EL (cell line): Measurements from ENCODE around the gene CEP83.
"Not testable (repeated sequence)": the region's sequence is repeated elsewhere in the genome, so short reads cannot be mapped to it uniquely, and the experiment has no call there.

ENCODE experiments used
- DNase-seq: peaks from one replicate; pipeline ENCODE4 v3.0.0-alpha.2; 2016

The CEP83 gene

GRCh38 chr12:94429633-94430032 lies 30.0 kb downstream of the CEP83 start:
- DNase-seq, result no peak

- no peak for DNase-seq
Observed at GRCh38 chr12:94429191-94429590, 30.5 kb downstream of the CEP83 start.

DNA sequence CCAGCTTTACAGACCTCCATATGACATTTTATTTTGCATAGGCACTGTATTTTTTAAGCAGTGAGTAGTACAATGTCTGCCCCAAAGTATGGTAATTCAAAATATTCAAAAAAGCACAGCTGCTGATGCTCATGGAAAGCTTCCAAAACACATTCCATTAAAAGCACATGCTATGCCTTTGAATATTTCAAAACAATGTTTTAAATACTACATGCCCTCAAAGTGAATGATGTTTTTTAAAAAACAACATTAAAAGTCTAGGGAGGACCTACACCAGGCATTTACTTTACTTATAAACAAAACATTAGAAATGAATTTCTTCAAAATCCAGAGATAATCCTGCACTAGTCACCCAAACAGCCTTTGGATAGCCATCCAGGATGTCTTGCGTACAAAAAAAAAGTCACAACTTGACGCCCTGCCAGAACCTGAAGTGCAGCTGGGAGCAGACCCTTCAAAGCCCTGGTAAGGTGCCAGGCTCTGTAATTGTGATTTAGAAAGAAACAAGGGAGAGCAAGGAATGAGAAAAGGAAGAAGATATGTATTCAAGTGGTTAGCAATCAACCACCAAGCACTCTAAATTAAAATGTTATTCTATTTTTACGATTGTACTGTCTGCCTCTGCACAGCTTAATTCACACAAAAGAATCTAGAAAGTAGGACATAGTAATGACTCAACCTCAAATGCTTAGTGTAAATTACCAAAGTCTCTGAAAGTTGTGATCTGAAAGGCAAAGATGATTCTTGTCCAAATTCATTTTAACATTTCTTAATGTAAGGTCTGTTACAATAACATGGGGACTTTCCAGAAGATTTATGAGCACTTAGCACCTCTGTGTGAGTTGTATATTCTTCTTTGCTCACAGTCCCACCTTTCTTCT lies 31.9 kb downstream of the CEP83 start:
- DNase-seq, result peak; percentile 66

DNA sequence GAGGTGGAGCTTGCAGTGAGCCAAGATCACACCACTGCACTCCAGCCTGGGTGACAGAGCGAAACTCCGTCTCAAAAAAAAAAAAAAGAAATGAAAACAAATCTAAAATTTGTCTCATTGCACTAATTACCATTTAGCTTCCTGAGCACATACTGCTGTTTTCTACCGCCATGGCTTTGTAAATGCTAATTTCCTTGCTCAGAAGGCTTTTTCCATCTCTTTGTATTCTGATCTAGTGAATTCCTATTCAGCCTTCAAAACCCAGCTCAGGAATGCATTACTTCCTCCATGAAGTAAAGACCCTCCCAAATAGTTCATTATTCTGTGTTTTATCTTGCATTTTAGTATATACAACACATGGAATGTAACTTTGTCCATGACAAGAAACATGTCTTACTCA lies 33.6 kb downstream of the CEP83 start:
- DNase-seq, result no peak

DNA sequence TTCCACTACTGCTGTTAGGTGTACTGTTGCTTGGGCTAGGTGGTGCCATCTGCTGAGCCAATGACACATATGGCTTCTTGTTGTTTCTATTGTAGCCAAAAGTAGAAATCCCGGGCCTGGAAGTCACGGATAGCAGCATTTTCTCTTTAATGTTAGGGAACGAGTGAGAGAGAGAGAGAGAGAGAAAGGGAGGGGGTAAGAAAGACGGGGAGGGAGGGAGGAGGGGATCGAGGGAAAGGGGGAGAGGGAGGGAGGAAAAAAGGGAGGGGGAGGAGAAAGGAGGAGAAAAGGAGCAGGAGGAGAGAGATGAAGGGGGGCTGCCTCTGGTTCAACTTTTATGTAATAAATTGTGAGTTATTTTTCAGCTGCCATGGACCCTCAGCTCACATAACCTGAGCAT lies 34.8 kb downstream of the CEP83 start:
- DNase-seq, result peak; percentile 30

DNA sequence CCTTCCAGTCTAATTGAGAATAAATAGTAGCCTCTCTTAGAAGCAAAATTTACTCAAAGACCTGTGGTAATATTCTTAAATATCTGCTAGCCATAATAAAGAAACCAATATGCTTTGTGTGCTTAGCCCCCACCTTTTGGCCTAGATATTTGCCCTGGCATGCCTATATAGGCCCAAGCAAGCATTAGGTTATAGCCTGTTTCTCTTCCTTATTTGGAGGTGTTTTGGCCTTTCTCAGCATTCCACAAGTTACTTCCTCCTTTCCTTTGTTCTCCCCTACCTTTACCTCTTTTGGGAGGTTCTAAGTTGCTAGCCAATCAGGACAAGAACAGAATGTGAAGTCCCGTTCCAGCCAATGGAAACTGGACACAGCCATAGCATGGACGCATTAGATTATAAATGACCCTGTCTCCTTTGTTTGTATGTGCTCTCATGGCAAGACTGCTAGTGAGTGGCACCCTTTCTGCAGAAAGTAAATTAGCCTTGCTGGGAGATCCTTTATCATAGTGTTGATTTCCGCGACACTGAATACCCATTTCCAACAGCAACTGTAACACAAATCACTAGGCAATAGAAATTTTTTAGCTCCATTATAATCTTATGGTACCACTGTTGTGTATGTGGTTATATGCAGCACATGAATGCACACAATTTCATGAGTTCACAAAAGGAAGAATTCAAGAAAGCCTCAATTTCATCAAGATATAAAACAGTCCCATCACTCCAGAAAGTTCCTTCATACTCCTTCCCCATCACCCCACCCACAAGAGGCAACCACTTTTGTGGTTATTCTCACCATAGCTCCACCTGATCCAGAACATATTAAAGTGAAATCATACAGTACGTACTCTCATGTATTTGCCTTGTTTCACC lies 37.6 kb downstream of the CEP83 start:
- DNase-seq, result no peak

- DNase-seq, result no peak
Observed at GRCh38 chr12:94418517-94418916, 41.1 kb downstream of the CEP83 start.

DNA sequence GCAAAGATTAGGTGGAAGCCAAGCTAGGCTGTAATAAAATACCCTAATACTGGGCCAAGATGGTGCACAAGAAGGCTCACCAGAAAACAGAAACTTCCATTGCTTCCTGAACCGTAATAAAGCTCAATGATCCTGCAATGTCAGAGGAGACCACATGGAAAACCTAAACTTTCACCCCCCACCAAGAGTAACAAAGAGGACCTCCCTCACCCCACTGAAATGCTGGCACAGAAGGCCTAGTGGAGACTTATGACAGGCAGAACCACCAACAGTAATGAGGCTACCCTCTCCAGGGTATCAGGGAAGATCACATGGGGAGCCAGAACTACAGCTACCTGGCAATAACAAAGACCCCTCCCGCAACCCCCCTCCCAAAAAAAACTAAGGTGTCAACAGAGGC lies 43.1 kb downstream of the CEP83 start:
- no peak for DNase-seq

- DNase-seq, result no peak
Observed at GRCh38 chr12:94415066-94415465, 44.6 kb downstream of the CEP83 start.

DNA sequence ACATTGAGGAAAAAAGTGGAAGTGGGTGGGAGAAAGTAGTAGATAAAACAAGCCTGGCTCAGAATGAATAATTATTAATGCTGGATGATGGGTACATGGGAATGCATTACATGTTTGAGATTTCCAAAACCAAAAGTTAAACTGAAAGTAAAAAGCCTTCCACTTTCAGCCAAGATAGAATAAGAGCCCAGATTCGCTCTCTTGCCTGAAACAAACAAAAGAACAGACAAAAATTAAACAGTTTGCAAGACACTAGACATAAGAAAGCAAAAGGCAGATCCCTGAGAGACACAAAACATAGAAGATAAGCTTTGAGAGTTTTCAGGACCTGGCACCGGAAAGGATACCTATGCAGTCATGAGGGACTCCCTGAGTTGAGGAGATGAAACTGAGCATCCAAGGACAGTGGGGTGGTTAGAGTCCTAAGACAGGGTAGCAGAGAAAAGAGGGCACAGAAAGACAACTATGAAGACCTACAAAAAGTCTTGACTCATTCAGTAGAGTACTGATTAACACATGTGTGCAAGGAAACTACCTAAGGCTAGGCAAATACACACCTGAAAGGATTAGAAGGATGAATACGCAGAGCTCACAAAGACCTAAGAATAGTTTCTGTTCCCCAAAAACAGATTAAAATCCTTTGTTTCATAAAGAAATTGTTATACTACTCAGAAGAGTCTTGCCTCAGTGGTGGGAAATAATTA lies 54.1 kb downstream of the CEP83 start:
- no peak for DNase-seq

DNA sequence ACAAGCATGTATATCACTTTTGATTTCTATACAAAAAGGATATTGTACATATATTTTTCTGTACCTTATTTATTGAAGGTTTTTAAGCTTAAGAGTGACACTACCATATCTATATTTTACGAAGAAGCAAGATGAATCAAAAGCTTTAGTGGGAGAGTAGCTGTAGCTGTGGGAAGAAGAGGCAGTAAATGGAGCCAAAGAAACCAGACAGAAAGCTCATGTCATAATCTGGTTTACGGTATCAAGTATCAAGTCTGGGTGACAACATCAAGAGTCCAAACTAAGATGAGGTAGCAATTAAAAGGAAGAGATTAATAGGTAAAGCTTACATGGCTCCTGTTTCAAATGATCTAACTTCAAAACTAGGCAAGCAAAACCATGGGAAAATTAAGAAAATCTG lies 54.8 kb downstream of the CEP83 start:
- no peak for DNase-seq

- no peak for DNase-seq
Observed at GRCh38 chr12:94401326-94401725, 58.3 kb downstream of the CEP83 start.

DNA sequence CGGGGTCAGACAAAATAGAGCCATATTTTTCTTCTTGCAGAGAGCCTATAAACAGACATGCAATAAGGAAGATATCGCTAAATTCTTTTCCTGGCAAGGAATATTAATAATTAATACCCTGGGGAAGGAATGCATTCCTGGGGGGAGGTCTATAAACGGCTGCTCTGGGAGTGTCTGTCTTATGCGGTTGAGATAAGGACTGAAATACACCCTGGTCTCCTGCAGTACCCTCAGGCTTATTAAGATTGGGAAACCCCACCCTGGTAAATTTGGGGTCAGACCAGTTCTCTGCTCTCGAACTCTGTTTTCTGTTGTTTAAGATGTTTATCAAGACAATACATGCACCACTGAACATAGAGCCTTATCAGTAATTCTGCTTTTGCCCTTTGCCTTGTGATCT lies 61.0 kb downstream of the CEP83 start:
- DNase-seq, result not testable (repeated sequence)

DNA sequence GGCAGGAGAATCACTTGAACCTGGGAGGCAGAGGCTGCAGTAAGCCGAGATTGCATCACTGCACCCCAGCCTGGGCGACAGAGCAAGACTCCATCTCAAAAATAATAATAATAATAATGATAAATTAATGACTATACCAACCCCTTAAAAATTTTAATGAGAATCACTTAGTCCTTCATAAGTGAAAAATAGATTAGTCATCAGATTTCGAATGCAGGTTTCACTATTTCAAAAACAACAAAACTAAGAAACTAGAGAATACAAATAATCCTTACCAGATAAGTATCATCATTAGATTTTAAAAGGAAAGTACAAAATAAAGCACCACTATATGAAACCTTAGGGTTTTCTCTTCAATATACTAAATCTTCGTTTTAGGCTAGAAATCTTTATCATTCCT lies 62.3 kb downstream of the CEP83 start:
- DNase-seq, result no peak

GRCh38 chr12:94396014-94396413 lies 63.7 kb downstream of the CEP83 start:
- not testable (repeated sequence) for DNase-seq

DNA sequence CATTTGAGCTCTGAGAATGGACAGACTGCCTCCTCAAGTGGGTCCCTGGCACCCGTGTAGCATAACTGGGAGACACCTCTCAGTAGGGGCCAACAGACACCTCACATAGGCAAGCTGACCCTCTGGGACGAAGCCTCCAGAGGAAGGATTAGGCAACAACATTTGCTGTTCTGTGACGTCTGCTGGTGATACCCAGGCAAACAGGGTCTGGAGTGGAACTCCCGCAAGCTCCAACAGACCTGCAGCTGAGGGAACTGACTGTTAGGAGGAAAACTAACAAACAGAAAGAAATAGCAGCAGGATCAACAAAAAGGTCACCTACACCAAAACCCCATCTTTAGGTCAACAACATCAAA lies 69.6 kb downstream of the CEP83 start:
- DNase-seq, result no peak

- not testable (repeated sequence) for DNase-seq
Observed at GRCh38 chr12:94389482-94390129, 70.1 kb downstream of the CEP83 start.

GRCh38 chr12:94386422-94386821 lies 73.2 kb downstream of the CEP83 start:
- no peak for DNase-seq

DNA sequence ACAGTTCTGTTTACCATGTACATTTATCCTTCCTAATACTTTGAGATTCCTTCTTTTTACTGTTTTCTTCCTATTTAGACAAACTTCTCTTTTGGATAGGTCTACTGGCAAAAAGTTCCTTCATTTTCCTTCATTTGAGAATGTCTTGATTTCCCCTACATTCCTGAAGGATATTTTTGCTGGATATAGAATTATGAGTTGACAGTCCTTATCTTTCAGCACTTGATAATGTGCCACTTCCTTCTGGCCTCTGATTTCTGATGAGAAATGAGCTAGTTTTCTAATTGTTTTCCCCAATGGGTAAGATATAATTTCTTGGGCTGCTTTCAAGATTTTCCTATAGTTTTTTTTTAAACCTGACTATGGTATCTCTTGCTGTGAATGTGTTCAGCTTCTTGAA lies 75.6 kb downstream of the CEP83 start:
- DNase-seq, result no peak

- DNase-seq, result no peak
Observed at GRCh38 chr12:94380507-94380906, 79.2 kb downstream of the CEP83 start.

DNA sequence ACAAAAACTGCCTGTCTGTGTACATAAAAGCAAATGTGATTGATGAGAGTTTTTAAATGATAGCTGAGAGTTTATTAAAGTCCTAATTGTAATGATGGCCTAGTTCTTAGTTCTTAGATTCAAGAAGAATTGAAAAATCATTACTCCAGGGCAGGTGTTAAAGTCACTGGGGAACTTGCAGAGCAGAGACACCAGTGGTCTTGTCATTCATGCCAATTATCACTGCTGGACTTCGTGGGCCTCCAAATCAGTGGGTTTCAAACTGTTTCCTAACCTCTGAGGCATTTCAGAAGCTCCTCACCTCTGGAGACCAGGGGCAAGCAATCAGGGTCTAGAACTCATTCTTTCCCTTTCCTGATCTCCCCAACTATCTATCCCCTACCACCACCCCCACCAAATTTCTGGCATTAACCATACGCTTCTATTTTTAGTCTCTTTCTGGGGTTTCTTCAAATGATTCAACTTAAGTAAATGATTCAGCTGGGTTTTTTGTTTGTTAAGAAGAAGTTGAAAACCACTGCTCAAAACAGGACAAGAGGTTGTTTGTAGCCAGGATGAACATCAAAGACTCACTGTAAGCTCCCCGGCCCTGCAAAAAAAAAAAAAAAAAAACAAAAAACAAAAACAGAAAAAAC lies 80.1 kb downstream of the CEP83 start:
- DNase-seq, result no peak

DNA sequence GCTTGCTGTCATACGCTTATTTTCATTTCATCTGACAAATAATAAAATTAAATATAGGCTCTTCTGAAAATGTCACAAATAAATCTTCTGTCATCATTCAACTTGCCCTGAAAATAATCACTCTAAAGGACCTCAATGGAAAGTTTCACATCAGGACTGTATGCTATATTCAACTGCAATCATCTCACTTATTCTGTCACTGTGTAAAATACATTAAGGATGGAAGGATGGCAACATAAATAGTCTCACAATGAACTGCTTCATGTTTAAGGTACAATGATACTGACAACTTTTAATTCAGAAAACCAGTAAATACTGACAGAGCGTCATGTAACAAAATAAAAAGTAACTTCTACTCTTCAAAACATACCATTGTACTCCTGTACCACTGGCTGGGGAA lies 82.1 kb downstream of the CEP83 start:
- no peak for DNase-seq
